ENCODE measurements around the gene WNT10A. TPM values are rescaled to one million over a fixed set of nuclear protein-coding genes. Genes with fewer than 3 reads are reported as not detected.

Gene WNT10A
- total RNA-seq, result not detected in 2 replicates

DNA sequence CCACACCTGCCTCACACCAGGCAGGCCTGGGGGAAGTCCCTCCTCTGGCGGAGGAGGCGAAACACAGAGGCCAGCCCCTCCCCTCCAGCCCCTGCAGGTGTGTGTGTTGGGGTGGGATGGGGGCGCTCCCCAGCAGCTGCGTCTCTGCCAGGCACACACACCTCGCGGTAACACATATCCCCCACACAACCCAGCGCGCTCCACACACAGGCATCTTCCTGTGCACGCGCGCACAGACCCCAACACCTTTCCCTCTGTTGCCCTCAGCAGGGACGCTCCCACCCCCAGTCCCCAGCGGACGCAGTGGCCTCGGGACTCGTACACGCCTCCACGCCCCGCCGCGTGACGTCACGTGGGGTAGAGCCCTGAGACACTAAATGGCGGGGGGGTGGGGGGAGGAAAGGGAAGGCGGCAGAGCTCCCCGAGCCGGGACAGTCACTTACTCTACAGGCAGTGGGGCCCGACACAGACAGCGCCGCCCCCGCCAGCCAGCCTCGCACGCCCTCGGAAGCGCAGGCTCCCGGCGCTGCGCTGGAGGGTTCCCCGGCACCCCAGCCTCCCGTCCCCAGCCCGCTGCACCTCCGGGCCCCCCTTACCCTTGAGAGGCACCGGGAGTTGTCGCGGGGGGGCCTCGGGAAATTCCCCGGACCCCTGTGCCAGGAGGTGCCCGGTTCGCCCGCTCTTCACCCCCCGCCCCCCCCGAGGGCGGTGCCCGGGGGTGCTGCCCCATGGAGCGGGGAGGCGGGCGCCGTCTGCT, at the start of gene WNT10A:
TSS of gene WNT10A (plus strand) at position 751 of the 757 bp plus-strand sequence. CDS start 144 bp downstream, outside the sequence.

GRCh38 chr2:218831378-218831990, 49.2 kb upstream of the WNT10A start, which contains the start of gene PRKAG3:
Gene PRKAG3, minus strand, starts transcription at chr2:218831803.

GRCh38 chr2:218859556-218859987, 21.1 kb upstream of the WNT10A start, which contains the start of gene WNT6:
Gene WNT6, plus strand, starts transcription at chr2:218859805. Its CDS starts 233 bp downstream, at chr2:218860038.

Other genes starting within 250 kb of the WNT10A start
- gene ZNF142, start 221.2 kb upstream of the WNT10A start, total RNA-seq, result 15.1 and 15.2 TPM in 2 replicates
- gene BCS1L, start 221.2 kb upstream of the WNT10A start, total RNA-seq, result 36.9 and 42.3 TPM in 2 replicates
- 19.9 and 26.9 TPM in 2 replicates for gene RNF25, start 208.8 kb upstream of the WNT10A start, total RNA-seq
- 8.3 and 10.8 TPM in 2 replicates for gene STK36, start 208.8 kb upstream of the WNT10A start, total RNA-seq
- gene TTLL4, start 170.0 kb upstream of the WNT10A start, total RNA-seq, result 13.9 and 17.5 TPM in 2 replicates
- gene CYP27A1, start 98.7 kb upstream of the WNT10A start, total RNA-seq, result 6.4 and 7.4 TPM in 2 replicates
- not detected in 2 replicates for gene PRKAG3, start 49.0 kb upstream of the WNT10A start, total RNA-seq
- not detected in 2 replicates for gene WNT6, start 21.0 kb upstream of the WNT10A start, total RNA-seq
- gene CDK5R2, start 78.8 kb downstream of the WNT10A start, total RNA-seq, result not detected in 2 replicates
- gene FEV, start 104.3 kb downstream of the WNT10A start, total RNA-seq, result not detected in 2 replicates
- not detected in 2 replicates for gene CRYBA2, start 112.6 kb downstream of the WNT10A start, total RNA-seq
- gene CFAP65, start 160.7 kb downstream of the WNT10A start, total RNA-seq, result not detected in 2 replicates
- not detected in 2 replicates for gene IHH, start 180.1 kb downstream of the WNT10A start, total RNA-seq